HepG2 (cell line): ENCODE measurements around the gene ZNF148. TPM values are rescaled to one million over a fixed set of nuclear protein-coding genes. Genes with fewer than 3 reads are reported as not detected.

ENCODE experiments used
- ATAC-seq: fragments of 200-7000 bp; cut with Tn5 transposase; 3 replicates; pipeline ENCODE4 v1.9.1; 2020; ENCODE audit warnings: mild to moderate bottlenecking, moderate library complexity
- BruUV-seq: library from RNA; stranded (reverse); fragments of 400-500 nt; replicated peaks from 2 replicates; lab custom pipeline; 2021; lab: Mats Ljungman, UMichigan
- CTCF ChIA-PET: fragments of 300-600 bp; formaldehyde crosslinking; extraction: SDS; loops from one replicate; lab custom pipeline; 2021; ENCODE audit warnings: low total read pairs, inconsistent platforms, low intra/inter-chr PET ratio; lab: Yijun Ruan, JAX
- POLR2A ChIA-PET: fragments of 350-600 bp; sonication (Branson Sonifier 250); formaldehyde crosslinking; loops from one replicate; lab custom pipeline; 2020; ENCODE audit warnings: antibody characterized with exemption, inconsistent platforms; lab: Yijun Ruan, JAX
- DNase-seq: peaks from one replicate; pipeline ENCODE4 v3.0.0-alpha.2; 2015; ENCODE audit warnings: low spot score
- FAIRE-seq: peaks from 3 replicates; lab custom pipeline; 2011; peaks lifted over from hg19 to GRCh38; lab: Jason Lieb, UNC
- H2AFZ ChIP-seq: one replicate; pipeline ENCODE4 v1.6.1; 2011; ENCODE audit warnings: low read length, inconsistent platforms
- H3K27ac ChIP-seq: fragments of 300-600 bp; 3 replicates; pipeline ENCODE4 v1.8.0; 2011; ENCODE audit warnings: mixed run types, mild to moderate bottlenecking, mixed read lengths, low read length, inconsistent platforms; ENCODE audit not compliant: insufficient read depth; ENCODE audit errors: extremely low read length
- H3K27me3 ChIP-seq, 2 experiments: fragments of 200-600 bp in 1 of 2; 2 replicates in 1 of 2; 3 replicates in 1 of 2; pipeline versions ENCODE4 v1.6.0 to v1.8.0; 2011; ENCODE audit warnings: low read length in 2 of 2, mild to moderate bottlenecking in 2 of 2, moderate library complexity in 2 of 2, inconsistent platforms in 1 of 2; ENCODE audit not compliant: insufficient read depth in 2 of 2, control insufficient read depth in 1 of 2
- H3K36me3 ChIP-seq, 2 experiments: fragments of 200-600 bp in 1 of 2; replicated peaks in 1 of 2; 2 replicates in 1 of 2; 3 replicates in 1 of 2; pipeline versions ENCODE4 v1.5.1 to v1.8.0; 2011; ENCODE audit warnings: low read length in 2 of 2, inconsistent platforms in 1 of 2; ENCODE audit not compliant: insufficient read depth in 2 of 2, control insufficient read depth in 1 of 2
- H3K4me1 ChIP-seq: 2 replicates; pipeline ENCODE4 v1.5.1; 2012; ENCODE audit warnings: low read length, inconsistent platforms; ENCODE audit not compliant: insufficient read depth
- H3K4me2 ChIP-seq: 2 replicates; pipeline ENCODE4 v1.6.0; 2011; ENCODE audit warnings: low read depth, low read length, inconsistent platforms
- H3K4me3 ChIP-seq, 3 experiments: fragments of 200-600 bp in 1 of 3; sonication (generic), shearing (Covaris generic) in 1 of 3; replicated peaks in 1 of 3; 2 replicates each; pipeline ENCODE4 v1.5.1; 2011 to 2016; ENCODE audit warnings: low read length in 3 of 3, inconsistent platforms in 2 of 3, low read depth in 2 of 3, mild to moderate bottlenecking in 2 of 3, control low read depth in 1 of 3, mixed read lengths in 1 of 3; ENCODE audit not compliant: insufficient read depth in 1 of 3
- H3K79me2 ChIP-seq: one replicate; pipeline ENCODE4 v1.6.1; 2011; ENCODE audit warnings: low read length, inconsistent platforms; ENCODE audit not compliant: insufficient read depth
- H3K9ac ChIP-seq: 2 replicates; pipeline ENCODE4 v1.6.0; 2011; ENCODE audit warnings: mild to moderate bottlenecking, low read depth, low read length, inconsistent platforms; ENCODE audit not compliant: insufficient read depth
- H3K9me3 ChIP-seq: 2 replicates; pipeline ENCODE4 v1.5.1; 2012; ENCODE audit warnings: mild to moderate bottlenecking, low read length
- H4K20me1 ChIP-seq: 2 replicates; pipeline ENCODE4 v1.6.0; 2011; ENCODE audit warnings: inconsistent platforms, mild to moderate bottlenecking, low read length, moderate library complexity; ENCODE audit not compliant: insufficient read depth
- HNF4A ChIP-seq: sonication (generic); formaldehyde crosslinking; IDR thresholded peaks from 2 replicates; pipeline ENCODE4 v1.4.0; 2020; ENCODE audit warnings: missing genetic modification reagents
- MAFK ChIP-seq, 2 experiments: IDR thresholded peaks in 1 of 2; conservative IDR thresholded peaks in 1 of 2; 2 replicates each; pipeline ENCODE4 v1.6.1; 2011; ENCODE audit warnings: improper control_type of control experiment in 2 of 2, low read length in 2 of 2
- PAF1 ChIP-seq: IDR thresholded peaks from 2 replicates; pipeline ENCODE4 v1.6.1; 2016; ENCODE audit warnings: missing genetic modification reagents, missing compliant biosample characterization
- PHF20 ChIP-seq: sonication (generic); formaldehyde crosslinking; IDR thresholded peaks from 2 replicates; pipeline ENCODE4 v1.5.0; 2020; ENCODE audit warnings: mild to moderate bottlenecking, missing genetic modification reagents
- PHF8 ChIP-seq: sonication (generic); formaldehyde crosslinking; IDR thresholded peaks from 2 replicates; pipeline ENCODE4 v1.5.0; 2020; ENCODE audit warnings: missing genetic modification reagents
- RNF2 ChIP-seq: fragments of 450-650 bp; conservative IDR thresholded peaks from 2 replicates; pipeline ENCODE4 v1.6.1; 2016; ENCODE audit warnings: low read depth
- XBP1 ChIP-seq: sonication (generic); formaldehyde crosslinking; IDR thresholded peaks from 2 replicates; pipeline ENCODE4 v1.5.0; 2020; ENCODE audit warnings: missing genetic modification reagents
- ZBTB3 ChIP-seq: sonication (generic); formaldehyde crosslinking; IDR thresholded peaks from 2 replicates; pipeline ENCODE4 v1.4.0; 2020; ENCODE audit warnings: low read depth, mild to moderate bottlenecking, moderate library complexity, missing genetic modification reagents, borderline replicate concordance
- ZFP41 ChIP-seq: sonication (generic); formaldehyde crosslinking; IDR thresholded peaks from 2 replicates; pipeline ENCODE4 v1.4.0; 2020; ENCODE audit warnings: mild to moderate bottlenecking, missing genetic modification reagents, borderline replicate concordance
- WGBS: methylation state at CpG from one replicate; pipeline ENCODE4 v1.1.6; 2017; ENCODE audit warnings: low lambda C conversion rate; 5-methylcytosine and 5-hydroxymethylcytosine counted together
- in situ Hi-C: cut with HindIII; loops from 2 replicates; pipeline ENCODE4 v1.10.0; 2017; ENCODE audit warnings: low pct_unique_long_range_greater_than_20kb; ENCODE audit not compliant: extremely low pct_ligation_motif_present
- intact Hi-C: fragments of 100-400 bp; cut with micrococcal nuclease; formaldehyde crosslinking; loops from one replicate; pipeline ENCODE4 v1.10.0; 2022; ENCODE audit not compliant: unreplicated experiment
- polyA plus RNA-seq, 8 experiments: library from polyadenylated mRNA; depleted of rRNA in 3 of 8; stranded (reverse) in 7 of 8; unstranded in 1 of 8; fragments of >200 nt; fragmentation: Illumina TruSeq in 4 of 8; extraction: Trizol in 4 of 8; gene quantifications; 2 replicates each; pipeline versions ENCODE4 v1.2.1 to v1.2.3, GENCODE V29; 2011 to 2016; ENCODE audit warnings: low read depth in 4 of 8, missing spikeins in 1 of 8, mixed read lengths in 1 of 8; ENCODE audit not compliant: insufficient read depth in 1 of 8
- total RNA-seq, 5 experiments: library from RNA; depleted of rRNA; stranded (reverse); fragments of >200 nt; fragmentation: Illumina TruSeq; extraction: Trizol; gene quantifications; 2 replicates each; pipeline ENCODE4 v1.2.3, GENCODE V29; 2016; ENCODE audit warnings: low read depth in 1 of 5

ZNF148 gene
- total and polyA plus RNA-seq, 2 of the 13 experiments (the other 11 are each of a cell fraction or from before 2014, with no cell fraction given): 10.6 to 36.1 TPM

DNA sequence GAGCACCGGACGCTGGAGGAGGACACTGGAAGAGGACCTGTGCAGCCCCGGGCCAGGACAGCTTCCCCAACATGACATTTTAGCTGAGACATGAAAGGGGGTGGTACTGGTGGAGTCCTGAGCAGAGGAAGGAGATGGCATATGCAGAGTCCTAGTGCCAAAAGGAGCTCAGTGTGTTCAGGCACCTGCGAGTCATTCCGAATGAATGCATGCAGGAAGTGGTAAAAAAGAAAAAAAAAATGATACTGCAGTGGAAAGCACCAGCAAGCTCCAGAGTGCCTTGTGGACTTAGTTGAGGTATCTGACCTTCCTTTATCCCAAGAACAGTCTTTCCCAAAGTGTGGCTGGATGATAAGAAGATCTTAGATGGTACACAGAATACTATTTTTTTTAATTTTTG lies 6.6 kb upstream of the ZNF148 start:
- Histone ChIP-seq H3K9me3 (no peaks in the 10 kb centered on the region), H3K9ac (no peak overlapping the region), H3K4me1 (peaks cover 76% of the 10 kb centered on the region), H3K27me3 (no peaks in the 10 kb centered on the region), H4K20me1 (no peaks in the 10 kb centered on the region), H2AFZ (no peak overlapping the region), H3K79me2 (no peaks in the 10 kb centered on the region), H3K4me3 (peak overlapping the region in 1 of 3 experiments; percentile 30; a peak in 1 of 6 replicates), H3K4me2 (peak overlapping the region; percentile 54), H3K27ac (no peak overlapping the region), H3K36me3 (no peaks in the 10 kb centered on the region)
- in situ Hi-C loops (no loop called here), intact Hi-C loops (no loop called here)
- peak; percentile 28 for ATAC-seq
- CTCF ChIA-PET: no interaction called here
- BruUV-seq: no TSS peak
- FAIRE-seq: no peak
- POLR2A ChIA-PET: no interaction called here
- no peak for DNase-seq
- WGBS: 10% methylated on average over 5 of the region's 5 CpGs
- TF ChIP-seq RNF2: no peak
- no peak for TF ChIP-seq ZBTB3 (CRISPR knock-in tag)
- no peak for TF ChIP-seq HNF4A (CRISPR knock-in tag)
- no peak for TF ChIP-seq MAFK (conservative IDR thresholded peaks at IDR 0.05 in 1 of 2, IDR thresholded peaks at IDR 0.05 in 1 of 2; ENCODE audit: low read length in 2 of 2)
- no peak for TF ChIP-seq XBP1 (CRISPR knock-in tag)
- no peak for TF ChIP-seq PHF8 (CRISPR knock-in tag)
- no peak for TF ChIP-seq PAF1 (CRISPR knock-in tag)

DNA sequence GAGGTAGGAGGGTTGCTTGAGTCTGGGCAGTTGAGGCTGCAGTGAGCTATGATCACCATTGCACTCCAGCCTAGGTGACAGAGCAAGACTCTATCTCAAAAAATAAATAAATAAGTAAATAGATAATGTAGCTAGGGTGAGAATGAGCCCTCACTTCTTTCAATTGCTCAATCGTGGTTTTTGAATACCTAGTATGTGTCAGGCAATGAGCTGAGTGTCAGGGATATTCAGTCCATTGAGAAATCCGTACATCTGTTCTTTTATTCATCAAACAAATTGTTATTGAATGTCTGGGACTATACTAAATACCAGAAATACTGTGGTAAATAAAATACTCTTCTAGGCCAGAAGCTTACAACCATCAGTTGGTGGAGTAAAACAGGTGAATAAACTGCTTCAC lies 6.2 kb upstream of the ZNF148 start:
- Histone ChIP-seq H3K79me2 (no peaks in the 10 kb centered on the region), H3K4me2 (peak overlapping the region; percentile 54), H3K4me3 (peak overlapping the region in 1 of 3 experiments; percentile 30; a peak in 1 of 6 replicates), H3K4me1 (peaks cover 76% of the 10 kb centered on the region), H3K9me3 (no peaks in the 10 kb centered on the region), H3K36me3 (no peaks in the 10 kb centered on the region), H4K20me1 (no peaks in the 10 kb centered on the region), H3K27ac (no peak overlapping the region), H3K9ac (no peak overlapping the region), H2AFZ (no peak overlapping the region), H3K27me3 (no peaks in the 10 kb centered on the region)
- ATAC-seq: no peak
- BruUV-seq: no TSS peak
- CTCF ChIA-PET: no interaction called here
- intact Hi-C loops: no loop called here
- WGBS: 27% methylated on average over 2 of the region's 2 CpGs
- FAIRE-seq: no peak
- POLR2A ChIA-PET: no interaction called here
- in situ Hi-C loops: no loop called here
- no peak for TF ChIP-seq ZFP41 (CRISPR knock-in tag)
- TF ChIP-seq PHF20 (CRISPR knock-in tag): no peak
- no peak for DNase-seq
